Measurements from ENCODE around the gene COL5A3.

The COL5A3 gene

GRCh38 chr19:10009714-10010224, 535 bp downstream of the COL5A3 start:
- DNase-seq = peak; percentile 21

- DNase-seq = no peak
Measured at GRCh38 chr19:10008184-10008765, 2.0 kb downstream of the COL5A3 start.

- DNase-seq = no peak
Measured at GRCh38 chr19:10007371-10008183, 2.7 kb downstream of the COL5A3 start.

GRCh38 chr19:10006752-10007323, 3.5 kb downstream of the COL5A3 start:
- no peak for DNase-seq

GRCh38 chr19:10006335-10006708, 4.0 kb downstream of the COL5A3 start:
- DNase-seq = no peak

- no peak for DNase-seq
Measured at GRCh38 chr19:10005632-10006334, 4.5 kb downstream of the COL5A3 start.

- DNase-seq = no peak
Measured at GRCh38 chr19:10004617-10005016, 5.7 kb downstream of the COL5A3 start.

- no peak for DNase-seq
Measured at GRCh38 chr19:10003271-10003670, 7.0 kb downstream of the COL5A3 start.

GRCh38 chr19:10001899-10002298, 8.4 kb downstream of the COL5A3 start:
- DNase-seq = no peak

- DNase-seq = peak; percentile 64
Measured at GRCh38 chr19:10000171-10000826, 10.0 kb downstream of the COL5A3 start.

GRCh38 chr19:9996541-9996940, 13.8 kb downstream of the COL5A3 start:
- no peak for DNase-seq

- DNase-seq = no peak
Measured at GRCh38 chr19:9995999-9996398, 14.3 kb downstream of the COL5A3 start.

GRCh38 chr19:9995084-9995483, 15.2 kb downstream of the COL5A3 start:
- DNase-seq = no peak

GRCh38 chr19:9991425-9992191, 18.7 kb downstream of the COL5A3 start:
- no peak for DNase-seq

- DNase-seq = no peak
Measured at GRCh38 chr19:9989504-9989903, 20.8 kb downstream of the COL5A3 start.

- DNase-seq = no peak
Measured at GRCh38 chr19:9986787-9987281, 23.5 kb downstream of the COL5A3 start.

GRCh38 chr19:9981406-9982260, 28.7 kb downstream of the COL5A3 start:
- no peak for DNase-seq

GRCh38 chr19:9972103-9972502, 38.2 kb downstream of the COL5A3 start:
- no peak for DNase-seq

- DNase-seq = no peak
Measured at GRCh38 chr19:9971166-9971897, 39.0 kb downstream of the COL5A3 start.

GRCh38 chr19:9970481-9970880, 39.8 kb downstream of the COL5A3 start:
- DNase-seq = no peak
